Mesenchymal stem cell (in vitro differentiated cells and primary cell): ENCODE measurements around the gene NMNAT2.

Source experiments
- DNase-seq: peaks from one replicate; pipeline ENCODE4 v3.0.0-alpha.2; 2013
- H2AFZ ChIP-seq: one replicate; pipeline ENCODE4 v1.6.1; 2013; ENCODE audit warnings: low read depth, mild to moderate bottlenecking, control low read depth, inconsistent platforms, low read length, moderate library complexity
- H2AK5ac ChIP-seq: 2 replicates; pipeline ENCODE4 v1.6.1; 2013; ENCODE audit warnings: low read length, moderate library complexity, mild to moderate bottlenecking, inconsistent platforms; ENCODE audit not compliant: severe bottlenecking
- H2BK120ac ChIP-seq: one replicate; pipeline ENCODE4 v1.6.1; 2013; ENCODE audit warnings: low read depth, mild to moderate bottlenecking, inconsistent platforms, low read length, moderate library complexity
- H2BK12ac ChIP-seq, 2 experiments: one replicate each; pipeline ENCODE4 v1.6.1; 2013; ENCODE audit warnings: inconsistent platforms in 2 of 2, low read length in 2 of 2, mild to moderate bottlenecking in 2 of 2, moderate library complexity in 2 of 2, control low read depth in 1 of 2
- H2BK15ac ChIP-seq: one replicate; pipeline ENCODE4 v1.6.1; 2013; ENCODE audit warnings: mild to moderate bottlenecking, low read depth, inconsistent platforms; ENCODE audit not compliant: poor library complexity, severe bottlenecking
- H2BK5ac ChIP-seq: 2 replicates; pipeline ENCODE4 v1.6.1; 2013; ENCODE audit warnings: low read depth, mild to moderate bottlenecking, low read length, control low read depth, inconsistent platforms; ENCODE audit not compliant: poor library complexity, severe bottlenecking
- H3K14ac ChIP-seq, 2 experiments: one replicate each; pipeline ENCODE4 v1.6.1; 2013; ENCODE audit warnings: inconsistent platforms in 2 of 2, low read length in 2 of 2, control low read depth in 1 of 2, mild to moderate bottlenecking in 1 of 2, moderate library complexity in 1 of 2
- H3K18ac ChIP-seq, 2 experiments: one replicate each; pipeline ENCODE4 v1.6.1; 2013; ENCODE audit warnings: inconsistent platforms in 2 of 2, low read length in 2 of 2, control low read depth in 1 of 2, low read depth in 1 of 2, mild to moderate bottlenecking in 1 of 2
- H3K23ac ChIP-seq, 2 experiments: one replicate each; pipeline ENCODE4 v1.6.1; 2013; ENCODE audit warnings: inconsistent platforms in 2 of 2, low read length in 2 of 2, mild to moderate bottlenecking in 2 of 2, moderate library complexity in 2 of 2, control low read depth in 1 of 2
- H3K27ac ChIP-seq: 2 replicates; pipeline ENCODE4 v1.5.1; 2013; ENCODE audit warnings: mild to moderate bottlenecking, moderate library complexity, low read length, control low read depth, inconsistent platforms; ENCODE audit not compliant: poor library complexity, severe bottlenecking
- H3K27me3 ChIP-seq, 2 experiments: 2 replicates each; pipeline versions ENCODE4 v1.6.1 to v1.7.0; 2013; ENCODE audit warnings: low read length in 2 of 2, mild to moderate bottlenecking in 2 of 2, moderate library complexity in 2 of 2, control low read depth in 1 of 2, inconsistent platforms in 1 of 2; ENCODE audit not compliant: control insufficient read depth in 1 of 2, insufficient read depth in 1 of 2
- H3K36me3 ChIP-seq, 2 experiments: 2 replicates each; pipeline versions ENCODE4 v1.6.1 to v1.7.0; 2013; ENCODE audit warnings: low read length in 2 of 2, control low read depth in 1 of 2, inconsistent platforms in 1 of 2, low read depth in 1 of 2, mild to moderate bottlenecking in 1 of 2; ENCODE audit not compliant: insufficient read depth in 2 of 2, control insufficient read depth in 1 of 2
- H3K4ac ChIP-seq, 2 experiments: one replicate each; pipeline ENCODE4 v1.6.1; 2013; ENCODE audit warnings: inconsistent platforms in 2 of 2, low read length in 2 of 2, mild to moderate bottlenecking in 2 of 2, moderate library complexity in 2 of 2, control low read depth in 1 of 2, low read depth in 1 of 2
- H3K4me1 ChIP-seq: 2 replicates; pipeline ENCODE4 v1.6.1; 2013; ENCODE audit warnings: low read depth, low read length, control low read depth; ENCODE audit not compliant: control insufficient read depth, insufficient read depth
- H3K4me2 ChIP-seq: 2 replicates; pipeline ENCODE4 v1.6.1; 2013; ENCODE audit warnings: low read length, mild to moderate bottlenecking, inconsistent platforms; ENCODE audit not compliant: poor library complexity, severe bottlenecking
- H3K4me3 ChIP-seq, 2 experiments: 2 replicates each; pipeline versions ENCODE4 v1.5.1 to v1.7.0; 2013; ENCODE audit warnings: low read length in 2 of 2, mild to moderate bottlenecking in 2 of 2, control low read depth in 1 of 2, low read depth in 1 of 2; ENCODE audit not compliant: insufficient read depth in 1 of 2
- H3K79me1 ChIP-seq: replicated peaks from 2 replicates; pipeline ENCODE4 v1.6.1; 2013; ENCODE audit warnings: mild to moderate bottlenecking, control low read depth, low read length, inconsistent platforms; ENCODE audit not compliant: poor library complexity, severe bottlenecking
- H3K9ac ChIP-seq: 2 replicates; pipeline ENCODE4 v1.7.0; 2013; ENCODE audit warnings: mild to moderate bottlenecking, low read length, moderate library complexity
- H3K9me3 ChIP-seq: 2 replicates; pipeline ENCODE4 v1.7.0; 2013; ENCODE audit warnings: mild to moderate bottlenecking, low read length; ENCODE audit not compliant: control insufficient read depth
- H4K8ac ChIP-seq: one replicate; pipeline ENCODE4 v1.6.1; 2013; ENCODE audit warnings: inconsistent platforms, mild to moderate bottlenecking, low read length, moderate library complexity
- H4K91ac ChIP-seq: one replicate; pipeline ENCODE4 v1.6.1; 2013; ENCODE audit warnings: mild to moderate bottlenecking, low read length, inconsistent platforms
- WGBS: methylation state at CpG from one replicate; pipeline ENCODE4 v1.1.7; 2013; ENCODE audit warnings: mixed read lengths; 5-methylcytosine and 5-hydroxymethylcytosine counted together

The NMNAT2 gene

DNA sequence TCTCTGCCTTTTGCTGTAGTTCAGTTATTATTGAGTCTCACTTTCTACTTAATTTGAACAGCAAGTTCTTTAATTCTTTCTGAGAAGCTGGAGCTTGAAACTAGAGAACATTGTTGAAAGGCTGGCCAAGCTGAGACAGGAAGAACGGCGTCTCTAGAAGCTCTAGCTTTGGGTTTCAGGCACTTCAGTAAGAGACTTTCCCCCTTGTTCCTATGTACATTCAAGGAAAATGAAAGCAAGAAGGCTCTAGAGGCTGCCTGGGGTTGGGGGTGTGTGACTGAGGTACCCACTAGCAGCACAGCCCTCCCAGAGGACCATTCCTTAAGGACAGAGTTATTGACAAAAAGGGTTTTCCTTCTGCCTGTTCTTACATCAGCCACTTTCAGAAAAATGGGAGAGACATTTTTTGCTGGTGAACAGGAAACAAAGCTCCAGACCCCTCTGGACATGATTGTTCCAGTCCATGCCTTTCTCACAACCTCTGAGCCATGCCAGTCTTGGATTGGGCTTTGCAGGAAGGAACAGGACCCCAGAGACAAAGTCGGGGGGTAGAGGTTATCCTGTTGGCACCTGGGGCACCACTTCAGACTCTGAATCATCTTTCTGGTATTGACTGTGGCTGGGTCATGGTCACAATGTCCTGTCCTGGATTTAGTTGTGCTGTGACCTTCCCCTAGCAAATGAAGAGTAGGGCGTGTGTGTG, 169.0 kb downstream of the NMNAT2 start:
- Histone ChIP-seq H3K4me2 (no peak overlapping the region), H3K79me1 (no peaks in the 10 kb centered on the region), H3K18ac (peak overlapping the region; percentile 16 to 42), H4K91ac (no peak overlapping the region), H2BK120ac (no peak overlapping the region), H3K4ac (no peak overlapping the region), H3K14ac (no peak overlapping the region), H3K4me3 (no peak overlapping the region), H4K8ac (no peak overlapping the region), H2AFZ (no peak overlapping the region), H2AK5ac (no peak overlapping the region), H3K27me3 (no peaks in the 10 kb centered on the region), H3K36me3 (peaks cover 0 to 3% of the 10 kb centered on the region in 2 experiments), H3K23ac (no peak overlapping the region), H2BK12ac (no peak overlapping the region), H3K9me3 (peaks cover 25% of the 10 kb centered on the region), H3K4me1 (no peaks in the 10 kb centered on the region), H2BK15ac (no peak overlapping the region), H3K27ac (no peak overlapping the region), H2BK5ac (no peak overlapping the region), H3K9ac (no peak overlapping the region)
- WGBS, result 92% methylated on average over 4 of the region's 4 CpGs
- no peak for DNase-seq

DNA sequence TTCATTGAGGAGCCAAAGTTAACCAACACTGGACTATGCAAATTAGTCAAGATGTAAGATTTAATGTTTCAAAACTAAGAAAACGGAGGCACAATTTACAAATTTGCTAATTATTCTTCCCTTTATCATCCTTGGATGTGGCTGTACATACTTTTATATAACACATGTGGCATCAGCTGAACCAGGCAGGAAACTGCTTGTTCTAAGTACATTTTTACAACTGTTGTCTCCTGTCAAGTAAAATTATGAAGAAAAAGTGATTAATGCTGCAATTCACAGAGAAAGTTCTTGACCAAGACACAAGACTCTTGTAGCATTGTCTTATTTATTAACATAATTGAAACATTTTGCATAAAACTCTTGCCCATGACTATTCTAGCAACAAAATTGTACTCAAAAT, 170.2 kb downstream of the NMNAT2 start:
- Histone ChIP-seq H3K27me3 (no peaks in the 10 kb centered on the region), H3K4ac (no peak overlapping the region), H3K4me3 (no peak overlapping the region), H3K4me2 (no peak overlapping the region), H2BK120ac (no peak overlapping the region), H3K27ac (no peak overlapping the region), H3K14ac (no peak overlapping the region), H3K36me3 (peaks cover 0 to 3% of the 10 kb centered on the region in 2 experiments), H2BK12ac (no peak overlapping the region), H3K9me3 (peaks cover 18% of the 10 kb centered on the region), H3K4me1 (no peaks in the 10 kb centered on the region), H2AFZ (no peak overlapping the region), H3K79me1 (no peaks in the 10 kb centered on the region), H2BK5ac (no peak overlapping the region), H3K18ac (no peak overlapping the region), H4K91ac (no peak overlapping the region), H2AK5ac (no peak overlapping the region), H2BK15ac (no peak overlapping the region), H4K8ac (no peak overlapping the region), H3K23ac (no peak overlapping the region), H3K9ac (no peak overlapping the region)
- 100% methylated on average over 1 of the region's 1 CpG for WGBS
- no peak for DNase-seq

DNA sequence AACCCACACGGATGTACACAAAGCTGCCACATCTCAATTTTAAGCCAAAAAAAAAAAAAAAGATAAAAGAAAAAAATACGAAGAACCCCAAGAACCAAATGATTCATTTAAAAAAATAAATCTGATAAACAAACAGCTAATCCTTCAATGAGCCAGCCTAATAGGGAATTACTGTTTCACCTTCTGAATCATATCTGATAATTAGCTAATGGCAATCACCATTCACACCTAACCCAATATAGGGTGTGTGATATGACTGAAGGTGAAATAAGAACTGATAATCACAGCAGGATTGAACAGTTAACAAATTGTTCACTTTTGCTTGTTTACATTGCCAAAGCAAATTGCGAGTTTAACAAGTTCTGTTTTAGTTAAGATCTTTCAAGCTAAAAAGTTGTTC, 170.7 kb downstream of the NMNAT2 start:
- no peak for DNase-seq
- H3K4me2 ChIP-seq, result no peak overlapping the region
- no peak overlapping the region for H2BK12ac ChIP-seq
- peaks cover 18% of the 10 kb centered on the region for H3K9me3 ChIP-seq
- no peak overlapping the region for H3K4me3 ChIP-seq
- no peak overlapping the region for H3K27ac ChIP-seq
- H2AK5ac ChIP-seq, result no peak overlapping the region
- H4K8ac ChIP-seq, result no peak overlapping the region
- no peaks in the 10 kb centered on the region for H3K79me1 ChIP-seq
- no peak overlapping the region for H2BK15ac ChIP-seq
- no peak overlapping the region for H3K4ac ChIP-seq
- no peak overlapping the region for H2BK120ac ChIP-seq
- H2AFZ ChIP-seq, result no peak overlapping the region
- 82% methylated on average over 2 of the region's 3 CpGs for WGBS
- H3K4me1 ChIP-seq, result no peaks in the 10 kb centered on the region
- no peak overlapping the region for H3K23ac ChIP-seq
- no peak overlapping the region for H2BK5ac ChIP-seq
- H4K91ac ChIP-seq, result no peak overlapping the region
- no peaks in the 10 kb centered on the region for H3K27me3 ChIP-seq
- H3K14ac ChIP-seq, result no peak overlapping the region
- peaks cover 0 to 3% of the 10 kb centered on the region in 2 experiments for H3K36me3 ChIP-seq
- no peak overlapping the region for H3K18ac ChIP-seq
- H3K9ac ChIP-seq, result no peak overlapping the region

DNA sequence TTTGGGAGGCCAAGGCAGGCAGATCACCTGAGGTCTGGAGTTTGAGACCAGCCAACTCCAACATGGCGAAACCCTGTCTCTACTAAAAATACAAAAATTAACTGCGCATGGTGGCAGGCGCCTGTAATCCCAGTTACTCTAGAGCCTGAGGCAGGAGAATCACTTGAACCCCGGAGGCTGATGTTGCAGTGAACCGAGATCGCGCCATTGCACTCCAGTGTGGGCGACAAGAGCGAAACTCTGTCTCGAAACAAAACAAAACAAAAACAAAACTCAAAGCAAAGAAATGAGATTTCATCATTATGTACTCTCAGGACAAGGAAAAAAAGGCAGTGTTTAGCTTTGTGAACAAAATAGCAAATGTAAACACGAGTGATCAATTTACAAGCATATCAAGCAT, 171.1 kb downstream of the NMNAT2 start:
- Histone ChIP-seq H3K27ac (no peak overlapping the region), H3K14ac (no peak overlapping the region), H2AFZ (no peak overlapping the region), H2BK120ac (no peak overlapping the region), H3K36me3 (peaks cover 0 to 3% of the 10 kb centered on the region in 2 experiments), H3K79me1 (no peaks in the 10 kb centered on the region), H3K23ac (no peak overlapping the region), H2AK5ac (no peak overlapping the region), H3K4me2 (no peak overlapping the region), H3K9ac (no peak overlapping the region), H4K8ac (no peak overlapping the region), H2BK12ac (peak overlapping the region in 1 of 2 experiments; percentile 34), H3K9me3 (peaks cover 18% of the 10 kb centered on the region), H2BK5ac (no peak overlapping the region), H3K4me3 (no peak overlapping the region), H3K27me3 (no peaks in the 10 kb centered on the region), H3K4me1 (no peaks in the 10 kb centered on the region), H3K4ac (no peak overlapping the region), H3K18ac (no peak overlapping the region), H2BK15ac (no peak overlapping the region), H4K91ac (no peak overlapping the region)
- DNase-seq, result no peak
- 99% methylated on average over 6 of the region's 11 CpGs for WGBS
